Common myeloid progenitor, CD34-positive (primary cell): ENCODE data around the gene DNAJA3.
A peak's percentile ranks its signal among the peaks of the same experiment; 100 is the strongest.

Experiments
- CTCF ChIA-PET: fragments of 350-600 bp; sonication (Branson Sonifier 250); formaldehyde crosslinking; loops from one replicate; lab custom pipeline; 2021; ENCODE audit warnings: antibody characterized with exemption; lab: Charles Lee
- POLR2A ChIA-PET: fragments of 350-600 bp; sonication (Branson Sonifier 250); formaldehyde crosslinking; loops from one replicate; lab custom pipeline; 2021; ENCODE audit warnings: antibody characterized with exemption; lab: Charles Lee
- DNase-seq, 3 donors: peaks; one replicate each; pipeline versions ENCODE4 v3.0.0 to v3.0.0-alpha.2; 2013
- H3K27ac ChIP-seq, 2 experiments: 1 replicate in 1 of 2; 2 replicates in 1 of 2; pipeline ENCODE4 v1.7.0; 2013; ENCODE audit warnings: inconsistent platforms in 2 of 2, low read length in 2 of 2, mild to moderate bottlenecking in 2 of 2, low read depth in 1 of 2, moderate library complexity in 1 of 2; ENCODE audit not compliant: severe bottlenecking in 2 of 2, insufficient read depth in 1 of 2, poor library complexity in 1 of 2
- H3K27me3 ChIP-seq, 5 experiments: replicated peaks in 2 of 5; 1 replicate in 3 of 5; 2 replicates in 2 of 5; pipeline versions ENCODE4 v1.6.1 to v1.7.0; 2013; ENCODE audit warnings: low read length in 4 of 5, mild to moderate bottlenecking in 2 of 5, moderate library complexity in 2 of 5, inconsistent platforms in 1 of 5; ENCODE audit not compliant: insufficient read depth in 5 of 5, control insufficient read depth in 4 of 5
- H3K36me3 ChIP-seq, 4 experiments: 1 replicate in 2 of 4; 2 replicates in 2 of 4; pipeline versions ENCODE4 v1.6.1 to v1.7.0; 2013; ENCODE audit warnings: low read length in 3 of 4, control low read depth in 1 of 4, mild to moderate bottlenecking in 1 of 4; ENCODE audit not compliant: control insufficient read depth in 4 of 4, insufficient read depth in 4 of 4
- H3K4me1 ChIP-seq, 4 experiments: 1 replicate in 3 of 4; 2 replicates in 1 of 4; pipeline versions ENCODE4 v1.6.1 to v1.7.1; 2013; ENCODE audit warnings: low read length in 3 of 4, mild to moderate bottlenecking in 3 of 4, control low read depth in 1 of 4, inconsistent platforms in 1 of 4, moderate library complexity in 1 of 4; ENCODE audit not compliant: control insufficient read depth in 4 of 4, insufficient read depth in 4 of 4; ENCODE audit errors: control extremely low read depth in 1 of 4
- H3K4me3 ChIP-seq, 7 experiments: 1 replicate in 4 of 7; 2 replicates in 3 of 7; pipeline versions ENCODE4 v1.5.1 to v1.7.0; 2013; ENCODE audit warnings: mild to moderate bottlenecking in 7 of 7, low read length in 6 of 7, moderate library complexity in 6 of 7, inconsistent platforms in 2 of 7, low read depth in 2 of 7, control low read depth in 1 of 7; ENCODE audit not compliant: insufficient read depth in 4 of 7, control insufficient read depth in 1 of 7; ENCODE audit errors: extremely low read depth in 1 of 7
- H3K9me3 ChIP-seq, 5 experiments: 1 replicate in 4 of 5; 2 replicates in 1 of 5; pipeline versions ENCODE4 v1.6.1 to v1.7.1; 2013; ENCODE audit warnings: low read length in 4 of 5, mild to moderate bottlenecking in 2 of 5, inconsistent platforms in 1 of 5, low read depth in 1 of 5, moderate library complexity in 1 of 5; ENCODE audit not compliant: control insufficient read depth in 4 of 5, insufficient read depth in 2 of 5; ENCODE audit errors: control extremely low read depth in 1 of 5
- WGBS: methylation state at CpG from one replicate; pipeline ENCODE4 v1.1.5; 2013; ENCODE audit not compliant: insufficient coverage; 5-methylcytosine and 5-hydroxymethylcytosine counted together

DNAJA3 gene

DNA sequence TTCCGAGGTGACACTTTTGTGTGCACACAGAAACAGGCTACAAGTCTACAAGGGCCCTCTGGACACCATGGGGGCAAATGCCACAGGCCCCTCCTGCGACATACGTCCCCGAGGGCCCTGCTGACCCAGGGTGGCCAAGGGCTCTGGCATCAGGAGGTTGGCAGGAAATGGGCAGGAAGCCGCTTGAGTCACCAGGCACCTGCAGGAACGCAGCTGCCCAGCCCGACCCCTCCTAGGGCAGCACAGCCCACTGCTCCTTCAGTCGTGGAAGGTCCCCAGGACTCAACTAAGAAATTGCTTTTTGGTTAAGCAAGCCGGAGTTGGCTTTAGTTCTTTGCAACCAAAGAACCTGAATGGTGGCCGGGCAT lies 17.4 kb upstream of the DNAJA3 start:
- no peak overlapping the region for H3K27ac ChIP-seq
- WGBS, result 93% methylated on average over 10 of the region's 10 CpGs
- ChIA-PET POLR2A (no interaction called here), CTCF (interaction anchor here (1.5 to 6.7 kb wide), 2 partner anchors 7 to 80 kb away, joined by 3 to 103 read pairs; partner anchors contain the start of gene CORO7)
- peaks cover 9 to 82% (median 58%) of the 10 kb centered on the region in 4 experiments for H3K36me3 ChIP-seq
- no peak overlapping the region for H3K4me3 ChIP-seq
- no peak for DNase-seq
- no peaks in the 10 kb centered on the region for H3K27me3 ChIP-seq
- no peaks in the 10 kb centered on the region for H3K9me3 ChIP-seq
- no peaks in the 10 kb centered on the region for H3K4me1 ChIP-seq

DNA sequence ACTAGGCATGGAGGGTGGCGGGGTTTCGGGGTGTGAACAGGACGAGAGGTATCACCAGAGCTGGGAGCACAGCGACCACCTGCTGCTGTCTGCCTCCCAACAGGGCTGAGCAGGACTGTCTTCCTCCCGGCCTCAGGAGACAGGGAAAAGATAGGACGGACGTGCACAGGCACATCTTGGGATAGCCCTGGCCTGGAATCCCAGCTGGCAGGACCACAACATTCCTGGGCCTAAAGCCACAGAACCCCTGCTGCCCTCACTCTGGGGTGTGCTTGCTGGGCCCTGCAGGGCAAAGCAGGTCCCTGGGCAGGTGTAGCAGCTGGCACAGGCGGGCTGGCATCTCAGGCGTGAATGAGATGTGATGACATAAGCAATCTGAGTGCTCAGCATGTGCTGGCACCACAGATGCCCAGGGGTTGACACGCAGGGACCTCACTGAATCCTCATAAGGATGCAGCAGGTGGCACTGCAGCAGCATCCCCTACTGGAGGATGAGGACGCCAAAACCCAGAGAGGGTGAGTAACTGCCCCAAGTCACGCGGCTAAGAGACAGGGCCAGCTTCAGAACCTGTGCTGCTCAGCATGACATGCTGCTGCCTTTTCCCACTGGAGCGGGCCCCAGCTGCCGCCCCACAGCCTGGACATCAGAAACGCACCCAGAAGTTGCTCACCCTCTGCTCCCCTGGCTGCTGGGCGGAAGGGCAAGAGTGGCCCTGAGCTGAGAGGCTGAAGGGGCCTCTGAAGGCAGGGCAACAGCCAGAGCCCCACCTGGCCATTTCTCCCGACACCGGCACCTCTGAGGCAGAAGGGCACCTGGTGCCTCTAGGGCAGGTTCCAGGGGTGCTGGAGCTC lies 16.4 kb upstream of the DNAJA3 start:
- Histone ChIP-seq H3K4me1 (peaks cover 0 to 3% (median 1%) of the 10 kb centered on the region in 4 experiments), H3K27me3 (no peaks in the 10 kb centered on the region), H3K27ac (no peak overlapping the region), H3K9me3 (no peaks in the 10 kb centered on the region), H3K4me3 (no peak overlapping the region), H3K36me3 (peaks cover 10 to 73% (median 52%) of the 10 kb centered on the region in 4 experiments)
- ChIA-PET POLR2A (no interaction called here), CTCF (interaction anchor here (1.3 to 1.5 kb wide), 4 partner anchors 20 to 91 kb away, joined by 3 to 6 read pairs (median 4); no protein-coding TSS in a partner anchor)
- over 99% methylated on average over 17 of the region's 19 CpGs for WGBS
- no peak for DNase-seq

DNA sequence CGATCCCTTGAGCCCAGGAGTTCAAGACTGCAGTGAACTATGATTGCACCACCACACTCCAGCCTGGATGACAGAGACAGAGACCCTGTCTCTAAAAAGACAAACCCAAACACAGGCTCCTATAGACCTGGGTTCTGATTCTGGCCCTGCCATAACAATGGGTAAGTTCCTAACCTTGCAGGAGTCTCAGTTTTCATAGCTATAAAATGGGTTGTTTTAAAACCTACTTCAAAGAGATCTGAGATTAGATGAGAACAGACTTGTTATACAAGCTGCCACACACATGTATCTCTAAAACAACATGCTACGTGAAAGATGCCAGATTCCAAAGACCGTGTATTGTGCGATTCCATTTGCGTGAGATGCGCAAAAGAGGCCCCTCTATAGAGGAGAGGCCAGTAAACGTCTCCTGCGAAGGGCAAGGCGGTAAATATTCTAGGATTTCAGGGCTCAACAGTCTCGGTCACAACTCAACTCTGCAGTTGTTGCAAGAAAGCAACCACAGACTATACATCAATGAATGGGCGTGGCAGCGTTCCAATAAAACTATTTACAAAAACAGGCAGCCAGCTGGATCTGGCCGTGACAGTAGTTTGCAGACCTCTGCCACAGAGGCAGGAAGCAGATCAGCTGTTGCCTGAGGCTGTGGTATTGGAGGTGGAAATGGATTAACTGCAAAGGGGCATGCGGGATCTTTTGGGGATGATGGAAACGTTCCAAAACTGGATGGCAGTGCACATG lies 15.2 kb upstream of the DNAJA3 start:
- Histone ChIP-seq H3K4me1 (peaks cover 5 to 15% (median 13%) of the 10 kb centered on the region in 4 experiments), H3K36me3 (peaks cover 10 to 62% (median 41%) of the 10 kb centered on the region in 4 experiments), H3K4me3 (no peak overlapping the region), H3K9me3 (no peaks in the 10 kb centered on the region), H3K27me3 (no peaks in the 10 kb centered on the region), H3K27ac (no peak overlapping the region)
- no peak for DNase-seq
- WGBS, result 87% methylated on average over 12 of the region's 15 CpGs
- CTCF ChIA-PET, result interaction anchor here (1.0 to 9.6 kb wide), 4 partner anchors 6 to 92 kb away, joined by 3 to 103 read pairs (median 4); no protein-coding TSS in a partner anchor
- POLR2A ChIA-PET, result no interaction called here

DNA sequence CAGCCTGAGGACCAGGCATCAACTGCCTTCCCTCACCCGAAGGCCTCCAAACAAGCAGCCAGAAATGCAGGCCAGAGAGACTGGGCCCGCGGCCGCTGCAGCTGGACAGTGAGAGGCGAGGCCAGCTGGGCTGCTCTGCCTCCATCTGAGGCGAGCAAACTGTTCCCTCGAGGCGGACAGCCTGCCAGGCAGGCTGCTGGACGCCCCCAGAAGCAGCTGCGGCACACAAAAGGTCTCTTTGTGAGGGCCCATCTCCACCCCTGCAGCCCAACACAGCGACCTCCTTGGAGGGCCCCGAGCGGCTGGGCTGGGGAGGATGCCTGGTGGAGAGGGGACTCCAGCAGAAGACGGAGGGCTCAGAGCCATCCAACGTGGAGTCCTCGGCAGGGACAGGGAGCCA lies 14.0 kb upstream of the DNAJA3 start:
- no peak overlapping the region for H3K27ac ChIP-seq
- no peaks in the 10 kb centered on the region for H3K9me3 ChIP-seq
- POLR2A ChIA-PET, result no interaction called here
- no peak overlapping the region for H3K4me3 ChIP-seq
- CTCF ChIA-PET, result interaction anchor here (9.6 kb wide), 1 partner anchor 7 kb away, joined by 103 read pairs; no protein-coding TSS in a partner anchor
- peaks cover 10 to 54% (median 36%) of the 10 kb centered on the region in 4 experiments for H3K36me3 ChIP-seq
- WGBS, result 98% methylated on average over 14 of the region's 16 CpGs
- H3K27me3 ChIP-seq, result no peaks in the 10 kb centered on the region
- no peak for DNase-seq
- H3K4me1 ChIP-seq, result peaks cover 5 to 21% (median 19%) of the 10 kb centered on the region in 4 experiments

DNA sequence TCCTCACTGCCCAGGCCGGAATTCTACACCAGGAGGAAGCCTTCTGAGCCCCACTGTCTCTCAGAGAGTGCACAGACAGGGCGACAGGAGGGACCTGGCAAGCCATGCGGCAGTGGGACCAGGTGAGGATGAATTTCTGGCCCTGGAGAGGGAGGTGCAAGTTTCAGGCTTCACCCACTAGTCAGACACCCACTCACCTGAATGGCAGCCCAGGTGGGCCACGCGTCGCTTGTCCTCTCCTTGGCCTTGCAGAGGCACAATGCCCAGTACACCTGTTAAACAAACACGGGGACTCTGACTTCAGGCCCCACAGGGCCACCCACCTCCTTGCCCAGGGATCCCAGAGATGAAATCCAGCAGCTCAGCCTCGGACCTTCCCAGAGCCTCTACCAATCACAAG lies 13.5 kb upstream of the DNAJA3 start:
- 96% methylated on average over 8 of the region's 8 CpGs for whole genome bisulfite sequencing
- no peaks in the 10 kb centered on the region for H3K9me3 ChIP-seq
- peaks cover 10 to 54% (median 35%) of the 10 kb centered on the region in 4 experiments for H3K36me3 ChIP-seq
- H3K4me3 ChIP-seq, result no peak overlapping the region
- peaks cover 5 to 26% (median 23%) of the 10 kb centered on the region in 4 experiments for H3K4me1 ChIP-seq
- no peaks in the 10 kb centered on the region for H3K27me3 ChIP-seq
- H3K27ac ChIP-seq, result no peak overlapping the region
- POLR2A ChIA-PET, result no interaction called here
- DNase-seq, result no peak
- CTCF ChIA-PET, result interaction anchor here (9.6 kb wide), 1 partner anchor 7 kb away, joined by 103 read pairs; no protein-coding TSS in a partner anchor

DNA sequence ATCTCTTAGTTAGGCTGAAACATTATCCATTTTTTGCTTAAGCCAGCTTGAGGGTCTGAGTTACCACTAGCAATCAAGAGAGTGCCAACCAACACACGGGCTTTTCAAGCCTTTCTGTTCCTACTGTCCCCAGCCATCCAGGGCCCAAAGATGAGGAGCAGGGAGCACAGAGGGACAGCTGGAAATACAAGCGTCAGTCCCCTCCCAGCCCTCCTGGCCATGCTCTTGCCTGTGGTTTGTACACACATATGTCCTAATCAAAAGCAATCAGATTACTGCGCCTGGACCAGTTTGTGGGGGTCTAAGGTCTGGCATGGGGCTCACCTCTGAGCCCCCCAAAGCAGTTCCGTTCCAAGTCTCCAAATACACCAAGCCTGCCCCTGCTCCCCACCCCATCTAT lies 12.8 kb upstream of the DNAJA3 start:
- no peak overlapping the region for H3K4me3 ChIP-seq
- no peak for DNase-seq
- no peaks in the 10 kb centered on the region for H3K27me3 ChIP-seq
- H3K27ac ChIP-seq, result peak overlapping the region in 1 of 2 experiments; percentile 18
- CTCF ChIA-PET, result interaction anchor here (9.6 kb wide), 1 partner anchor 8 kb away, joined by 103 read pairs; no protein-coding TSS in a partner anchor
- peaks cover 10 to 47% (median 29%) of the 10 kb centered on the region in 4 experiments for H3K36me3 ChIP-seq
- no peaks in the 10 kb centered on the region for H3K9me3 ChIP-seq
- POLR2A ChIA-PET, result interaction anchor here (0.6 kb wide), 1 partner anchor 141 kb away, joined by 6 read pairs; no protein-coding TSS in a partner anchor
- H3K4me1 ChIP-seq, result peaks cover 5 to 27% (median 25%) of the 10 kb centered on the region in 4 experiments
- 97% methylated on average over 4 of the region's 4 CpGs for WGBS
